Vagina (tissue), 2 donors: ENCODE measurements around the gene MAPK12.

ENCODE experiments used
- CTCF ChIP-seq, 3 experiments: fragments of 450-650 bp in 2 of 3; fragments of 200-600 bp in 1 of 3; sonication (generic) in 1 of 3; IDR thresholded peaks; one replicate each; pipeline ENCODE4 v1.5.1; 2017 to 2019; ENCODE audit warnings: antibody characterized with exemption in 3 of 3, mild to moderate bottlenecking in 2 of 3, moderate library complexity in 2 of 3
- POLR2A ChIP-seq, 2 donors: fragments of 450-650 bp; IDR thresholded peaks; one replicate each; pipeline ENCODE4 v1.6.1; 2017; ENCODE audit warnings: antibody characterized with exemption in 2 of 2, mild to moderate bottlenecking in 2 of 2, moderate library complexity in 2 of 2

- no peak for TF ChIP-seq POLR2A (IDR thresholded peaks at IDR 0.05)
- TF ChIP-seq CTCF (IDR thresholded peaks at IDR 0.05) = no peak
These were observed 36.1 kb downstream of the MAPK12 start for GRCh38 chr22:50225200-50225969.
